ENCODE results near the gene JDP2. TPM values are rescaled to one million over a fixed set of nuclear protein-coding genes. Genes with fewer than 3 reads are reported as not detected.

Gene JDP2
- total RNA-seq, 1 experiment from 2014 or later, result 23.3 TPM

DNA sequence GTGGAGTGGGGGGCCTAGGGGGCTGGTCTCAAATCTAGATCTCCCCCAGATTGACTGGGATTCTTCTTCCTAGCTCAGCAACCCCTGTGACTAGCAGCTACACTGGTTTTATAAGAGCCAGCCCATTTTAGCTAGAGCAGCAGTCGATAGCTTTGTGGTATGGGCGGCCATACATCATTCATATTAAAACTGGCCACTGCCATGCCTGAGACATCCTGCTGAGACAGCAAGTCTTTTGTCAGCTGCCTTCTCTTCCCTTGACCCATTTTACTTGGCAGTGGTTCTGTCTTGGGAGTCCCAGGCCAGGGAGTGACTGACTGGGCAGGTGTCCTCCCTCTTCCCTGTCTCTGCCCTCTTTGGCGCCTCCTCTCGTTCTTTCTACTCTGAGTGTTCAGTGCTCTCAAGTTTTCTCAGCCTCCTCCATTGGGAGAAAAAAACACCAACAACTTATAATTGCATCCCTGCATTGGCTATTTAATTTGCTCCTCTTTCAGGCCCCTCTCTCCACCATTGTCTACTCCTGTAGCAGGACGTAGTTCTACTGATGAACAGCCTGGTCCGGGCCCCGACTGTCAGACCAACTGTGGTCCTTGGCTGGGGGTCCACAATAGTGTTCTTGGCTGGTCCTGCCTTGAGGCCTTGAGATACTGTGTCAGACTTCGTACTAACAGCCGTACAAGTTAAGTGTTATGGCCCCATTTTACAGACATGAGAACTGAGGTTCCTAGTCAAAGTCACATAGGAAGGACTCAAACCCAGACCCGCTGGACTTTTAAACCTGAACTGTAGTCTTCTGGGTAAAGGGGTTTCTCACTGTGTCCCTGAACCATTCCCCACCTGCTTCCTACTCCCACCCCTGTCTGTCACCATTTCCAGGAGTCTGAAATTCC is 18.3 kb upstream of the JDP2 start:
- Mint-ChIP-seq H3K4me1 (peaks cover 44% of the 10 kb centered on the region), H3K36me3 (no peaks in the 10 kb centered on the region), H3K9me3 (peaks cover 9% of the 10 kb centered on the region), H3K4me3 (no peak overlapping the region), H3K27me3 (ENCODE audit: low read depth) (no peaks in the 10 kb centered on the region; the same call in none of the 2 replicates), H3K27ac (no peak overlapping the region)
- ChIA-PET POLR2A (interaction anchor here (0.5 to 1.2 kb wide), 4 partner anchors 42 to 1538 kb away, joined by 3 to 4 read pairs (median 3); partner anchors contain the start of genes ERG28 and TTLL5), CTCF (interaction anchor here (0.8 to 1.7 kb wide), 10 partner anchors 9 to 151 kb away, joined by 3 to 7 read pairs (median 5); no protein-coding TSS in a partner anchor)
- TF ChIP-seq, protein P1, sequence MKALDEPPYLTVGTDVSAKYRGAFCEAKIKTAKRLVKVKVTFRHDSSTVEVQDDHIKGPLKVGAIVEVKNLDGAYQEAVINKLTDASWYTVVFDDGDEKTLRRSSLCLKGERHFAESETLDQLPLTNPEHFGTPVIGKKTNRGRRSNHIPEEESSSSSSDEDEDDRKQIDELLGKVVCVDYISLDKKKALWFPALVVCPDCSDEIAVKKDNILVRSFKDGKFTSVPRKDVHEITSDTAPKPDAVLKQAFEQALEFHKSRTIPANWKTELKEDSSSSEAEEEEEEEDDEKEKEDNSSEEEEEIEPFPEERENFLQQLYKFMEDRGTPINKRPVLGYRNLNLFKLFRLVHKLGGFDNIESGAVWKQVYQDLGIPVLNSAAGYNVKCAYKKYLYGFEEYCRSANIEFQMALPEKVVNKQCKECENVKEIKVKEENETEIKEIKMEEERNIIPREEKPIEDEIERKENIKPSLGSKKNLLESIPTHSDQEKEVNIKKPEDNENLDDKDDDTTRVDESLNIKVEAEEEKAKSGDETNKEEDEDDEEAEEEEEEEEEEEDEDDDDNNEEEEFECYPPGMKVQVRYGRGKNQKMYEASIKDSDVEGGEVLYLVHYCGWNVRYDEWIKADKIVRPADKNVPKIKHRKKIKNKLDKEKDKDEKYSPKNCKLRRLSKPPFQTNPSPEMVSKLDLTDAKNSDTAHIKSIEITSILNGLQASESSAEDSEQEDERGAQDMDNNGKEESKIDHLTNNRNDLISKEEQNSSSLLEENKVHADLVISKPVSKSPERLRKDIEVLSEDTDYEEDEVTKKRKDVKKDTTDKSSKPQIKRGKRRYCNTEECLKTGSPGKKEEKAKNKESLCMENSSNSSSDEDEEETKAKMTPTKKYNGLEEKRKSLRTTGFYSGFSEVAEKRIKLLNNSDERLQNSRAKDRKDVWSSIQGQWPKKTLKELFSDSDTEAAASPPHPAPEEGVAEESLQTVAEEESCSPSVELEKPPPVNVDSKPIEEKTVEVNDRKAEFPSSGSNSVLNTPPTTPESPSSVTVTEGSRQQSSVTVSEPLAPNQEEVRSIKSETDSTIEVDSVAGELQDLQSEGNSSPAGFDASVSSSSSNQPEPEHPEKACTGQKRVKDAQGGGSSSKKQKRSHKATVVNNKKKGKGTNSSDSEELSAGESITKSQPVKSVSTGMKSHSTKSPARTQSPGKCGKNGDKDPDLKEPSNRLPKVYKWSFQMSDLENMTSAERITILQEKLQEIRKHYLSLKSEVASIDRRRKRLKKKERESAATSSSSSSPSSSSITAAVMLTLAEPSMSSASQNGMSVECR (CRISPR knock-in tag; IDR thresholded peaks at IDR 0.05; ENCODE audit: borderline replicate concordance), result no peak
- TF ChIP-seq, protein P2, sequence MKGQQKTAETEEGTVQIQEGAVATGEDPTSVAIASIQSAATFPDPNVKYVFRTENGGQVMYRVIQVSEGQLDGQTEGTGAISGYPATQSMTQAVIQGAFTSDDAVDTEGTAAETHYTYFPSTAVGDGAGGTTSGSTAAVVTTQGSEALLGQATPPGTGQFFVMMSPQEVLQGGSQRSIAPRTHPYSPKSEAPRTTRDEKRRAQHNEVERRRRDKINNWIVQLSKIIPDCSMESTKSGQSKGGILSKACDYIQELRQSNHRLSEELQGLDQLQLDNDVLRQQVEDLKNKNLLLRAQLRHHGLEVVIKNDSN (CRISPR knock-in tag; IDR thresholded peaks at IDR 0.05), result no peak
- no peak for TF ChIP-seq ELF4 (CRISPR knock-in tag; IDR thresholded peaks at IDR 0.05; ENCODE audit: low read depth)
- TF ChIP-seq, protein P3, sequence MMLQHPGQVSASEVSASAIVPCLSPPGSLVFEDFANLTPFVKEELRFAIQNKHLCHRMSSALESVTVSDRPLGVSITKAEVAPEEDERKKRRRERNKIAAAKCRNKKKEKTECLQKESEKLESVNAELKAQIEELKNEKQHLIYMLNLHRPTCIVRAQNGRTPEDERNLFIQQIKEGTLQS (CRISPR knock-in tag; conservative IDR thresholded peaks at IDR 0.05), result no peak
- TF ChIP-seq ETV6 (CRISPR knock-in tag; IDR thresholded peaks at IDR 0.05), result no peak
- no peak for TF ChIP-seq NFE2L1 (CRISPR knock-in tag; IDR thresholded peaks at IDR 0.05)
- TF ChIP-seq KAT7 (CRISPR knock-in tag; IDR thresholded peaks at IDR 0.05; ENCODE audit: borderline replicate concordance), result no peak
- TF ChIP-seq, protein P4, sequence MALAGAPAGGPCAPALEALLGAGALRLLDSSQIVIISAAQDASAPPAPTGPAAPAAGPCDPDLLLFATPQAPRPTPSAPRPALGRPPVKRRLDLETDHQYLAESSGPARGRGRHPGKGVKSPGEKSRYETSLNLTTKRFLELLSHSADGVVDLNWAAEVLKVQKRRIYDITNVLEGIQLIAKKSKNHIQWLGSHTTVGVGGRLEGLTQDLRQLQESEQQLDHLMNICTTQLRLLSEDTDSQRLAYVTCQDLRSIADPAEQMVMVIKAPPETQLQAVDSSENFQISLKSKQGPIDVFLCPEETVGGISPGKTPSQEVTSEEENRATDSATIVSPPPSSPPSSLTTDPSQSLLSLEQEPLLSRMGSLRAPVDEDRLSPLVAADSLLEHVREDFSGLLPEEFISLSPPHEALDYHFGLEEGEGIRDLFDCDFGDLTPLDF (CRISPR knock-in tag; IDR thresholded peaks at IDR 0.05), result no peak
- TF ChIP-seq CREM (CRISPR knock-in tag; IDR thresholded peaks at IDR 0.05), result no peak
- TF ChIP-seq, protein P5, sequence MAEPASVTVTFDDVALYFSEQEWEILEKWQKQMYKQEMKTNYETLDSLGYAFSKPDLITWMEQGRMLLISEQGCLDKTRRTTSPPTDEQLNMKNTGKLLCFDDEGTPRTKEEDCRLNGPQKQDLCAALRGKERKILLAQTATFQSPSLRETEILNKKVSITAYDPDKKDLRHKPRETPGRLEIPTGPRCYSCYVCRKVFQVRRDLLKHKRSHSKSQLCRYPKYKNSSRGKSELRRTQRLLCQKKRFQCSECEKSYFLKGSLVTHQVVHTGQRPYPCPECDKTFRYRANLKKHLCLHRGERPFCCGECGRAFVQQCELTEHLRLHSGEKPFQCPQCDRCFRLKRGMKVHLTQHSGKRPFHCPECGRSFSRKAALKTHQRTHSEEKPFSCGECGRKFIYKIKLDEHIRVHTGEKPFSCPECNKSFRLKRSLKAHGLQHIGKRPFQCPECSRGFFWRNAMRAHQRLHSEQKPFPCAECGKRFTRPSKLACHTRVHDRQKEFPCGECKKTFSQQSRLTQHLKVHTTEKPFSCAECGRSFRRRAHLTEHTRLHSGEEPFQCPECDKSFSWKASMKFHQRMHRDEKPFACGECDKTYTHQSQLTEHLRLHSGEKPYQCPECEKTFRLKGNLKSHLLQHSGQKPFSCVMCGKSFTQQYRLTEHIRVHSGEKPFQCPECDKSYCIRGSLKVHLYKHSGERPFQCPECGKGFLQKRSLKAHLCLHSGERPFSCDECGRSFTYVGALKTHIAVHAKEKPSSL (CRISPR knock-in tag; conservative IDR thresholded peaks at IDR 0.05), result no peak
- TF ChIP-seq NR3C1 (CRISPR knock-in tag; conservative IDR thresholded peaks at IDR 0.05; ENCODE audit: low read depth), result no peak
- no peak for TF ChIP-seq MYBL2 (CRISPR knock-in tag; IDR thresholded peaks at IDR 0.05)
- no peak for TF ChIP-seq SMAD4 (CRISPR knock-in tag; IDR thresholded peaks at IDR 0.05)
- no peak for TF ChIP-seq ATF1 (CRISPR knock-in tag; IDR thresholded peaks at IDR 0.05)
- TF ChIP-seq, protein P6, sequence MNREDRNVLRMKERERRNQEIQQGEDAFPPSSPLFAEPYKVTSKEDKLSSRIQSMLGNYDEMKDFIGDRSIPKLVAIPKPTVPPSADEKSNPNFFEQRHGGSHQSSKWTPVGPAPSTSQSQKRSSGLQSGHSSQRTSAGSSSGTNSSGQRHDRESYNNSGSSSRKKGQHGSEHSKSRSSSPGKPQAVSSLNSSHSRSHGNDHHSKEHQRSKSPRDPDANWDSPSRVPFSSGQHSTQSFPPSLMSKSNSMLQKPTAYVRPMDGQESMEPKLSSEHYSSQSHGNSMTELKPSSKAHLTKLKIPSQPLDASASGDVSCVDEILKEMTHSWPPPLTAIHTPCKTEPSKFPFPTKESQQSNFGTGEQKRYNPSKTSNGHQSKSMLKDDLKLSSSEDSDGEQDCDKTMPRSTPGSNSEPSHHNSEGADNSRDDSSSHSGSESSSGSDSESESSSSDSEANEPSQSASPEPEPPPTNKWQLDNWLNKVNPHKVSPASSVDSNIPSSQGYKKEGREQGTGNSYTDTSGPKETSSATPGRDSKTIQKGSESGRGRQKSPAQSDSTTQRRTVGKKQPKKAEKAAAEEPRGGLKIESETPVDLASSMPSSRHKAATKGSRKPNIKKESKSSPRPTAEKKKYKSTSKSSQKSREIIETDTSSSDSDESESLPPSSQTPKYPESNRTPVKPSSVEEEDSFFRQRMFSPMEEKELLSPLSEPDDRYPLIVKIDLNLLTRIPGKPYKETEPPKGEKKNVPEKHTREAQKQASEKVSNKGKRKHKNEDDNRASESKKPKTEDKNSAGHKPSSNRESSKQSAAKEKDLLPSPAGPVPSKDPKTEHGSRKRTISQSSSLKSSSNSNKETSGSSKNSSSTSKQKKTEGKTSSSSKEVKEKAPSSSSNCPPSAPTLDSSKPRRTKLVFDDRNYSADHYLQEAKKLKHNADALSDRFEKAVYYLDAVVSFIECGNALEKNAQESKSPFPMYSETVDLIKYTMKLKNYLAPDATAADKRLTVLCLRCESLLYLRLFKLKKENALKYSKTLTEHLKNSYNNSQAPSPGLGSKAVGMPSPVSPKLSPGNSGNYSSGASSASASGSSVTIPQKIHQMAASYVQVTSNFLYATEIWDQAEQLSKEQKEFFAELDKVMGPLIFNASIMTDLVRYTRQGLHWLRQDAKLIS (CRISPR knock-in tag; IDR thresholded peaks at IDR 0.05; ENCODE audit: borderline replicate concordance), result no peak
- no peak for TF ChIP-seq ZNF317 (CRISPR knock-in tag; IDR thresholded peaks at IDR 0.05; ENCODE audit: borderline replicate concordance, low read depth)
- peak; percentile 13; the same call in 1 of the 2 replicates for ATAC-seq
- DNase-seq (ENCODE audit: low spot score), result no peak
